ENCODE results near the gene EDEM3. TPM values are rescaled to one million over a fixed set of nuclear protein-coding genes. Genes with fewer than 3 reads are reported as not detected.

EDEM3 gene
- total and polyA plus RNA-seq, 2 of the 8 experiments (the other 6 are each of a cell fraction or from before 2014, with no cell fraction given), result 1.6 to 14.0 TPM

DNA sequence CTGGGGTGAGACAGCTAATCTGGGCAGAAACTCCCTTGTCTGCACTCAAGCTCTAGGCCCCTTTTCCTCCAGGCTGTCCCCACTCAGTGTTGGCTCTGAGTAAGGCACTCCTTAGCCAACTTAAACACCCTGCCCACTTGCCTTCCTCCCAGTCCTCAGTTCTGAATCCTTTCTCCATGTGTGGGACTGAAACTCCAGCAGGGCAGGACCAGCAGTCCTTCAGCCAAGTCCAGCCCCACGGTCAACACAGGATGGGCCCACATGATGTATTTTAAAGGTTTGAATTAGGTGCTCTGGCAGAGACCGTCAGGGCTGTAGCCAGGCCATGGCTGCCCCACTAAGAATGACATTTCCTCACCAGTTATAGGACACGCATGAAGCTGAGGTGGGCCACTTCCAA lies 107.8 kb downstream of the EDEM3 start (continued):
- no peak for TF ChIP-seq EP300 (IDR thresholded peaks at IDR 0.05; ENCODE audit: borderline replicate concordance in 1 of 2, low read depth in 2 of 2, low read length in 2 of 2)

All from H1 (cell line).